ENCODE data around the gene KDM1A.

The KDM1A gene

DNA sequence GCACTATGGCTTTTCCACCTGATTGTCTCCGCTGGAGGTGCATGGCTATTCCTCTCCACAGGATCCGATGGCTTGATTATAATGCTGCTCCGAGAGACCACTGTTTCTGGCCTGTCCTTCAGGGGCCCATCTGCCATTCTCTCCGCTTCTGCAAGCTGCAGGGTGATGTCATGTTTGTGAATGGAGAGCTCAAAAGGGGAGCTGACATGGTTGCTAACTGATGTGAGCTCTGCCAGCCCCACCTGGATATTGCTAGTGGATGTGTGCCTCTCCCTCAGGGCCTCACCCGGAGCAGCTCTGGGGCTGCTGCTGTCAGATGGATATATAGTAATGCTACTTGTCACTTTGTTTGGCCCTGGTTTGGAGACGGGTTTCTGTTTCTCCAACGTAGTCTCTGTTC, 72.3 kb downstream of the KDM1A start:
- TF ChIP-seq FOXM1 (IDR thresholded peaks at IDR 0.05; ENCODE audit: borderline replicate concordance) (no peak), CTBP1 (IDR thresholded peaks at IDR 0.05; ENCODE audit: borderline replicate concordance) (no peak), FOXK2 (IDR thresholded peaks at IDR 0.05) (no peak), HDGF (IDR thresholded peaks at IDR 0.05; ENCODE audit: borderline replicate concordance) (no peak), SP1 (IDR thresholded peaks at IDR 0.05) (no peak)
- POLR2A ChIA-PET: no interaction called here
- CTCF ChIA-PET: no interaction called here
- DNase-seq (ENCODE audit: extremely low spot score): no peak

DNA sequence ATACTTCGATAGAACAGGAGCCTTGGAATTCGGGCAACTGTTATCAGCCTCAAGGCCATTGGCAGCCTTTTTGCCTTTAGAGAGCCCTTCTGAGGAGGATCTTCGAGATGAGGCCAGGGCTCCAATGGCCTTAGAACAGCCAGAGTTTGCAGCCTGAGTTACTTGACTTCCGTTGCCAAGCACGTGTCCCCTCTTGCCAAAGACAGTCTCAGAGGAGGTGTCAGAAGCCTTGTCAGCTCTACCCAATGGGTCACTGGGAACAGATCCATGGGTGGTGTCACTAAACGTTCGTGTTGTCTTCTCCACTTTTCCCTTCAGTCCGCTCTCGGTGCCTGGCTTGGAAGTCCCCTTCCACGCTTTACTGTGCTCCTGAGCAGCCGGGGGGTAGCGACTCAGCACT, 73.2 kb downstream of the KDM1A start:
- TF ChIP-seq FOXK2 (IDR thresholded peaks at IDR 0.05): no peak
- CTCF ChIA-PET: interaction anchor here (1.0 kb wide), 1 partner anchor 93 kb away, joined by 5 read pairs; no protein-coding TSS in a partner anchor

DNA sequence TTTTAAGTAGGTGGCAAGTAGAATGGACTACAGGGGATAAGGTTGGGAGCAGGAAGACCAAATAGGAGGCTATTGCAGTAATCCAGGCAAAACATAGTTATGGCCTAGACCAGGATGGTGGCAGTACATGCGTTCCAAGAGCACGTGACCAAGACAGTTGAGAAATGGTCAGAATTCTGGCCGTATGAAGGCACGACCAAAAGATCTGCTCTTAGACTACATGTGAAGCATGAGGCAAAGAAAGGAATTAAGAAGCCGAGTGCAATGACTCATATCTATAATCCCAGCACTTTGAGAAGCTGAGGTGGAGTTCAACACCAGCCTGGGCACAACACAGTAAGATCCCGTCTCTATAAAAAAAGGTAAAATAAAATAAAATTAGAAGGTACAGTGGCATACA, 78.0 kb downstream of the KDM1A start:
- ChIA-PET POLR2A (no interaction called here), CTCF (no interaction called here)
- TF ChIP-seq ELF4 (IDR thresholded peaks at IDR 0.05): no peak
- TF ChIP-seq FOXK2 (IDR thresholded peaks at IDR 0.05): no peak
- TF ChIP-seq LEF1 (IDR thresholded peaks at IDR 0.05; ENCODE audit: borderline replicate concordance): no peak
- TF ChIP-seq HDGF (IDR thresholded peaks at IDR 0.05; ENCODE audit: borderline replicate concordance): no peak
- no peak for TF ChIP-seq NFRKB (IDR thresholded peaks at IDR 0.05)
- TF ChIP-seq SUZ12 (IDR thresholded peaks at IDR 0.05): no peak
- DNase-seq (ENCODE audit: extremely low spot score): no peak

More for the DNA sequence above, 73.2 kb downstream of the KDM1A start:
- DNase-seq (ENCODE audit: extremely low spot score): no peak
- POLR2A ChIA-PET: no interaction called here

DNA sequence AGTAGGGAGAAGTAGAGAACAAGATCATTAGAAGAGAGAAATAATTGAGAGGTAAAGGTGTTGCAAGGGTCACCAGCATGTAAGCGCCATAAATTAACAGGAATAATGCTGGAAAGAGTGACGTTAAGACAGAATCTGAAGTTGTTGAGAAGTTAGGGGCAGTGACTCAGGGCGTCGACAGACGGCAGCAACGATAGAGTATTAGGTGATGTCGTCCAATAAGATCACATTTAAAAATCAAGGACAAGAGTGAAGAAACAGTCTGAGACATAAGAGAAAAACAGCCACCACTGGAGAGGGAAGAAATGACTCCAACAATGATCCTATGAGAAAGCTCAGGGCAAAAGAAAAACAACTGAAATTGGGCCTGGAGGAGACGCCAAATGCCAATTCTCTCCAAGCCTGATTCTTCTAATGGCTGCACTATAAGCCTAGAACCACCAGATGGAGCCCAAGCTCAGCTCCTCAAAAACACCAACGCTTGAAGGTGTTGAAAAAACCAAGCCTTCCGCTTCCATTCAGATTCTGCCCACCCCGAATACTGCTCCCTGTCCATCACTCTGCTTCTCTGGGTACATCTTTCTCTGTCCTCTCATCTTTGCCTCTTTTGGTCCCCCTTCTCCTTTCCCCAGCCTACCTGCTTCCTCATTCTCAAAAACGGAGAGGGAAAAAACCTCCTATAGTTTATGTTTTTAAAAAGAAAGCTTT, 79.3 kb downstream of the KDM1A start:
- ChIA-PET POLR2A (interaction anchor here (1.2 to 2.8 kb wide), 3 partner anchors 70 to 85 kb away, joined by 3 to 14 read pairs (median 5); partner anchors contain the start of gene LUZP1), CTCF (interaction anchor here (0.7 to 5.7 kb wide), 12 partner anchors 10 to 191 kb away, joined by 3 to 118 read pairs (median 4); no protein-coding TSS in a partner anchor)
- peak; percentile 71 for DNase-seq (ENCODE audit: extremely low spot score)
- no peak for TF ChIP-seq BHLHE40 (IDR thresholded peaks at IDR 0.05; ENCODE audit: borderline replicate concordance)
- no peak for TF ChIP-seq LEF1 (IDR thresholded peaks at IDR 0.05; ENCODE audit: borderline replicate concordance)
- TF ChIP-seq ARNT (IDR thresholded peaks at IDR 0.05): no peak
- TF ChIP-seq CTBP1 (IDR thresholded peaks at IDR 0.05; ENCODE audit: borderline replicate concordance): no peak
- peak; percentile 84 for TF ChIP-seq ZNF384 (IDR thresholded peaks at IDR 0.05)
- TF ChIP-seq, protein P1, sequence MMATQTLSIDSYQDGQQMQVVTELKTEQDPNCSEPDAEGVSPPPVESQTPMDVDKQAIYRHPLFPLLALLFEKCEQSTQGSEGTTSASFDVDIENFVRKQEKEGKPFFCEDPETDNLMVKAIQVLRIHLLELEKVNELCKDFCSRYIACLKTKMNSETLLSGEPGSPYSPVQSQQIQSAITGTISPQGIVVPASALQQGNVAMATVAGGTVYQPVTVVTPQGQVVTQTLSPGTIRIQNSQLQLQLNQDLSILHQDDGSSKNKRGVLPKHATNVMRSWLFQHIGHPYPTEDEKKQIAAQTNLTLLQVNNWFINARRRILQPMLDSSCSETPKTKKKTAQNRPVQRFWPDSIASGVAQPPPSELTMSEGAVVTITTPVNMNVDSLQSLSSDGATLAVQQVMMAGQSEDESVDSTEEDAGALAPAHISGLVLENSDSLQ (IDR thresholded peaks at IDR 0.05): peak; percentile 84
- TF ChIP-seq NFRKB (IDR thresholded peaks at IDR 0.05): no peak
- TF ChIP-seq FOXM1 (IDR thresholded peaks at IDR 0.05; ENCODE audit: borderline replicate concordance): no peak

DNA sequence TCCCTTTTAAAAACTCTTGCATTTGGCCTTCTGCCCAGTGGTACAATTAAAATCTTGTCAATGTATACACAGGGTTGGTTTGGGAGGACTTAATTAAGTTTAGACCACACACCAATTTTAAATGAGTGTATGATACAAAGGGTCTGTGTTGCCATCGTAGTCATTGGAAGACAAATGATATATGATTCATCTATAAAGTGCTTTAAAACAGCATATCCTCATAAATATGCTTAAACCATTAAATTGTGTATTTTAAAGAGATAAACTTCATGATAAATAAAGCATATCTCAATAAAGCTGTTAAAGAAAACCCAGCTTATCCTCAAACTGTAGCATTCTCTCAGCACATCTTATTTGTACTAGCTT, 79.9 kb downstream of the KDM1A start:
- TF ChIP-seq, protein P1 (IDR thresholded peaks at IDR 0.05): no peak
- TF ChIP-seq FOXA1 (IDR thresholded peaks at IDR 0.05): no peak
- no peak for TF ChIP-seq SP1 (IDR thresholded peaks at IDR 0.05)
- no peak for TF ChIP-seq ARNT (IDR thresholded peaks at IDR 0.05)
- no peak for TF ChIP-seq FOXM1 (IDR thresholded peaks at IDR 0.05; ENCODE audit: borderline replicate concordance)
- TF ChIP-seq ZNF384 (IDR thresholded peaks at IDR 0.05): no peak
- no peak for TF ChIP-seq BHLHE40 (IDR thresholded peaks at IDR 0.05; ENCODE audit: borderline replicate concordance)
- no peak for DNase-seq (ENCODE audit: extremely low spot score)
- CTCF ChIA-PET: interaction anchor here (0.7 to 5.7 kb wide), 12 partner anchors 11 to 191 kb away, joined by 3 to 118 read pairs (median 4); no protein-coding TSS in a partner anchor
- POLR2A ChIA-PET: interaction anchor here (1.2 to 2.8 kb wide), 4 partner anchors 70 to 85 kb away, joined by 3 to 14 read pairs (median 4); partner anchors contain the start of gene LUZP1

DNA sequence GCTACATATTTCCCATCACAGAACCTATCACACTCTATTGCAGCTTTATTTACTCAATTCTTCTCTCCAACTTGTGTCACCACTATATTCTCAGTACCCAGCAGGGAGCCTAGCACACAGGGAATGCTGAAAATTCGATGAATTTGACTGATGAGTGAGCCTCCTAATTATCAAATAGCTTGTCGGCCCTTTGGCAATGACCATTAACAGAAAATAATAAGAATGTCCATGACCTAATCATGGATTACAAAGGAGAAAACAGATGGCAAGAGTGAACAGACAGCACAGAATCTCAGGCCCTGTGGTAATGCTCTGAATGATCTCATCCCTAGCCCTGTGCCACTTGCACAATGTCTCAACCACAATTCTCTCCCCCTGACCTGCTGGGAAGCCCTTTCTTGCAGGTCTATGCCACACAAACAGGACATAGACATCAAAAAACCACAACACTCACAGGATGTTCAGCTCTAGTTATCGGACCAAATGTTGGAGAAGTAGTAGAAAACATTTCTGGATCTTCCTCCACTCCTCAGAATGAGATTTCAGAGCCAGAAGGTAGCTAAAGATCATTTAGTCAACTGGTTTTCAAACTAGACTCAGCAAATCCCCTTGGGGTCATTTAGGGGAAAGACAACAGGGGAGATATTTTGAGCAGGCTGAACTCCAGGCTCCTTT, 80.9 kb downstream of the KDM1A start:
- CTCF ChIA-PET: interaction anchor here (1.2 to 5.7 kb wide), 5 partner anchors 10 to 84 kb away, joined by 3 to 118 read pairs (median 7); no protein-coding TSS in a partner anchor
- TF ChIP-seq FOXA1 (IDR thresholded peaks at IDR 0.05) (no peak), FOXM1 (IDR thresholded peaks at IDR 0.05; ENCODE audit: borderline replicate concordance) (no peak), HDGF (IDR thresholded peaks at IDR 0.05; ENCODE audit: borderline replicate concordance) (no peak), ZNF384 (IDR thresholded peaks at IDR 0.05) (no peak), BHLHE40 (IDR thresholded peaks at IDR 0.05; ENCODE audit: borderline replicate concordance) (no peak), ARNT (IDR thresholded peaks at IDR 0.05) (no peak), TARDBP (IDR thresholded peaks at IDR 0.05) (no peak), ELF4 (IDR thresholded peaks at IDR 0.05) (no peak), SP1 (IDR thresholded peaks at IDR 0.05) (no peak), NFRKB (IDR thresholded peaks at IDR 0.05) (no peak), CTBP1 (IDR thresholded peaks at IDR 0.05; ENCODE audit: borderline replicate concordance) (no peak), SUZ12 (IDR thresholded peaks at IDR 0.05) (no peak), LEF1 (IDR thresholded peaks at IDR 0.05; ENCODE audit: borderline replicate concordance) (no peak), FOXK2 (IDR thresholded peaks at IDR 0.05) (no peak), L3MBTL2 (conservative IDR thresholded peaks at IDR 0.05) (no peak)
- TF ChIP-seq, protein P1 (IDR thresholded peaks at IDR 0.05): no peak
- DNase-seq (ENCODE audit: extremely low spot score): no peak
- POLR2A ChIA-PET: interaction anchor here (0.5 to 2.8 kb wide), 4 partner anchors 68 to 107 kb away, joined by 3 to 14 read pairs (median 3); partner anchors contain the start of gene LUZP1
